Measurements from ENCODE around the gene PMP22.
A peak's percentile ranks its signal among the peaks of the same experiment; 100 is the strongest.
"Not testable (repeated sequence)": the region's sequence is repeated elsewhere in the genome, so short reads cannot be mapped to it uniquely, and the experiment has no call there.

The PMP22 gene

GRCh38 chr17:15250135-15250860 lies 14.8 kb downstream of the PMP22 start:
- peak; percentile 72 for DNase-seq

- DNase-seq = peak; percentile 54
These were observed 15.6 kb downstream of the PMP22 start for GRCh38 chr17:15249487-15249886.

GRCh38 chr17:15247891-15248529 lies 17.1 kb downstream of the PMP22 start:
- DNase-seq = no peak

- no peak for DNase-seq
These were observed 20.1 kb downstream of the PMP22 start for GRCh38 chr17:15245054-15245453.

- no peak for DNase-seq
These were observed 24.5 kb downstream of the PMP22 start for GRCh38 chr17:15240644-15241043.

- peak; percentile 44 for DNase-seq
These were observed 25.6 kb downstream of the PMP22 start for GRCh38 chr17:15239491-15239890.

GRCh38 chr17:15238676-15239422 lies 26.3 kb downstream of the PMP22 start:
- DNase-seq = peak; percentile 35

GRCh38 chr17:15238057-15238456 lies 27.1 kb downstream of the PMP22 start:
- DNase-seq = peak; percentile 90

- DNase-seq = no peak
These were observed 28.1 kb downstream of the PMP22 start for GRCh38 chr17:15237106-15237425.

- DNase-seq = peak; percentile 82
These were observed 28.6 kb downstream of the PMP22 start for GRCh38 chr17:15236281-15237105.

GRCh38 chr17:15233971-15234370 lies 31.2 kb downstream of the PMP22 start:
- no peak for DNase-seq

- DNase-seq = peak; percentile 83
These were observed 31.9 kb downstream of the PMP22 start for GRCh38 chr17:15233022-15233805.

- DNase-seq = no peak
These were observed 32.6 kb downstream of the PMP22 start for GRCh38 chr17:15232517-15232915.

- no peak for DNase-seq
These were observed 33.1 kb downstream of the PMP22 start for GRCh38 chr17:15231851-15232516.

GRCh38 chr17:15230866-15231265 lies 34.3 kb downstream of the PMP22 start:
- DNase-seq = no peak

- not testable (repeated sequence) for DNase-seq
These were observed 43.3 kb downstream of the PMP22 start for GRCh38 chr17:15221827-15222226.

- DNase-seq = peak; percentile 48
These were observed 44.3 kb downstream of the PMP22 start for GRCh38 chr17:15220785-15221184.

GRCh38 chr17:15216481-15216880 lies 48.6 kb downstream of the PMP22 start:
- DNase-seq = no peak

GRCh38 chr17:15213381-15214087 lies 51.6 kb downstream of the PMP22 start:
- DNase-seq = peak; percentile 68

- DNase-seq = no peak
These were observed 54.9 kb downstream of the PMP22 start for GRCh38 chr17:15210247-15210646.

GRCh38 chr17:15203062-15203461 lies 62.1 kb downstream of the PMP22 start:
- not testable (repeated sequence) for DNase-seq
